Tibial nerve (tissue), 4 donors: Measurements from ENCODE around the gene ITPKC. TPM values are rescaled to one million over a fixed set of nuclear protein-coding genes. Genes with fewer than 3 reads are reported as not detected.
"Not testable (repeated sequence)": the region's sequence is repeated elsewhere in the genome, so short reads cannot be mapped to it uniquely, and the experiment has no call there.

Source experiments
- DNase-seq, 2 donors: peaks; one replicate each; pipeline ENCODE4 v3.0.0-alpha.2; 2019; ENCODE audit warnings: low spot score in 2 of 2
- H3K27ac ChIP-seq, 4 donors: fragments of 200-600 bp; sonication (generic) in 3 of 4; one replicate each; pipeline ENCODE4 v1.5.1; 2017 to 2019; ENCODE audit warnings: mild to moderate bottlenecking in 1 of 4
- H3K27me3 ChIP-seq, 2 donors: fragments of 200-600 bp; sonication (generic) in 1 of 2; one replicate each; pipeline versions ENCODE4 v1.5.1 to v1.6.0; 2017 to 2019
- H3K36me3 ChIP-seq, 3 donors: fragments of 200-600 bp; sonication (generic); one replicate each; pipeline ENCODE4 v1.5.1; 2018 to 2019
- H3K4me1 ChIP-seq, 4 donors: fragments of 200-600 bp; sonication (generic) in 3 of 4; one replicate each; pipeline ENCODE4 v1.5.1; 2017 to 2019
- H3K4me3 ChIP-seq, 4 donors: fragments of 200-600 bp; sonication (generic) in 3 of 4; one replicate each; pipeline ENCODE4 v1.5.1; 2017 to 2019; ENCODE audit warnings: mild to moderate bottlenecking in 1 of 4, moderate library complexity in 1 of 4
- H3K9me3 ChIP-seq, 4 donors: fragments of 200-600 bp; sonication (generic) in 3 of 4; one replicate each; pipeline ENCODE4 v1.5.1; 2017 to 2019
- EP300 ChIP-seq, 2 donors: sonication (generic); formaldehyde crosslinking; IDR thresholded peaks; one replicate each; pipeline ENCODE4 v1.6.1; 2017; ENCODE audit warnings: antibody characterized with exemption in 2 of 2, mild to moderate bottlenecking in 1 of 2
- POLR2A ChIP-seq, 2 donors: fragments of 450-650 bp; IDR thresholded peaks; one replicate each; pipeline ENCODE4 v1.6.1; 2017; ENCODE audit warnings: antibody characterized with exemption in 2 of 2, mild to moderate bottlenecking in 2 of 2, moderate library complexity in 2 of 2
- whole genome bisulfite sequencing, 2 donors: methylation state at CpG; one replicate each; pipeline ENCODE4 v1.1.5; 2018; 5-methylcytosine and 5-hydroxymethylcytosine counted together
- total RNA-seq, 4 donors: library from RNA; depleted of rRNA; stranded (reverse); fragments of >200 nt; gene quantifications; one replicate each; pipeline ENCODE4 v1.1.0, GENCODE V29; 2016
- TF ChIP-seq, protein P1 (sequence below), 5 experiments: fragments of 200-600 bp in 3 of 5; fragments of 450-650 bp in 2 of 5; sonication (generic) in 3 of 5; IDR thresholded peaks; one replicate each; pipeline ENCODE4 v1.5.1; 2016 to 2019; ENCODE audit warnings: antibody characterized with exemption in 5 of 5, mild to moderate bottlenecking in 3 of 5, moderate library complexity in 2 of 5

ITPKC gene
- total RNA-seq, 4 donors from 2014 or later, result 72.0 to 114 (median 90.9) TPM

DNA sequence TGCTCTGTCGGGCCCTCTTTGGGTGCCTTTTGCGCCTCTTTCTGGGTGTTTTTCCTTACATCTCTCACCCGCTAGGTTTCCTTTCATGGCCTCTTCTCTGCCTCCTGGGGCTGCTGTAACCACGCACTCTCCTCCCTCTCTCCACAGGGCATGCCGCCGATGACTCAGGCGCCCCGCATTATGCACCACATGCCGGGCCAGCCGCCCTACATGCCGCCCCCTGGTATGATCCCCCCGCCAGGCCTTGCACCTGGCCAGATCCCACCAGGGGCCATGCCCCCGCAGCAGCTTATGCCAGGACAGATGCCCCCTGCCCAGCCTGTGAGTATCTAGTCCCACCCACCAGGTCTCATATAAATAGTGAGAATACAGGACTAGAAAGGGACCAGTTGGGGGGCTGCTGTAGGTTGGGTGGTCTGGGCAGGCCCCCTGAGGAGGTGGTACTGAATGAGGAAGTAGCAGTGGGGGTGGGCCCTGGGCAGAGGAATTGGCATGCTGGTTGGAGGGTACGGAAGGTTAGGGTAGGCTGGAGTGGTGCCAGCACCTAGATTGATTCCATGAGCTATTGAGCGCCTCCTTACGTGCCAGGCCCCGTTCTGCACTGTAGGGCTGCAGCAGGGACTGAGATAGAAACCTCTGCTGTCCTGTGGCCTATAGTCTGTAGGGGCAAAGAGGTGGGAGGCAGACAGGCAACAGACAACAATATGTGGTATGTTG lies 46.0 kb downstream of the ITPKC start:
- no peaks in the 10 kb centered on the region for H3K9me3 ChIP-seq
- 88 to 91% methylated on average over 17 of the region's 17 CpGs for WGBS, 2 donors
- TF ChIP-seq, protein P1, sequence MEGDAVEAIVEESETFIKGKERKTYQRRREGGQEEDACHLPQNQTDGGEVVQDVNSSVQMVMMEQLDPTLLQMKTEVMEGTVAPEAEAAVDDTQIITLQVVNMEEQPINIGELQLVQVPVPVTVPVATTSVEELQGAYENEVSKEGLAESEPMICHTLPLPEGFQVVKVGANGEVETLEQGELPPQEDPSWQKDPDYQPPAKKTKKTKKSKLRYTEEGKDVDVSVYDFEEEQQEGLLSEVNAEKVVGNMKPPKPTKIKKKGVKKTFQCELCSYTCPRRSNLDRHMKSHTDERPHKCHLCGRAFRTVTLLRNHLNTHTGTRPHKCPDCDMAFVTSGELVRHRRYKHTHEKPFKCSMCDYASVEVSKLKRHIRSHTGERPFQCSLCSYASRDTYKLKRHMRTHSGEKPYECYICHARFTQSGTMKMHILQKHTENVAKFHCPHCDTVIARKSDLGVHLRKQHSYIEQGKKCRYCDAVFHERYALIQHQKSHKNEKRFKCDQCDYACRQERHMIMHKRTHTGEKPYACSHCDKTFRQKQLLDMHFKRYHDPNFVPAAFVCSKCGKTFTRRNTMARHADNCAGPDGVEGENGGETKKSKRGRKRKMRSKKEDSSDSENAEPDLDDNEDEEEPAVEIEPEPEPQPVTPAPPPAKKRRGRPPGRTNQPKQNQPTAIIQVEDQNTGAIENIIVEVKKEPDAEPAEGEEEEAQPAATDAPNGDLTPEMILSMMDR (IDR thresholded peaks at IDR 0.05), result no peak
- TF ChIP-seq POLR2A (IDR thresholded peaks at IDR 0.05) (no peak), EP300 (IDR thresholded peaks at IDR 0.05) (no peak)
- H3K4me1 ChIP-seq, result no peaks in the 10 kb centered on the region
- H3K4me3 ChIP-seq, result no peak overlapping the region
- no peaks in the 10 kb centered on the region for H3K27me3 ChIP-seq
- peaks cover 9 to 100% (median 73%) of the 10 kb centered on the region in 3 donors for H3K36me3 ChIP-seq
- no peak overlapping the region for H3K27ac ChIP-seq
- no peak for DNase-seq

- Histone ChIP-seq H3K4me1 (no peaks in the 10 kb centered on the region), H3K9me3 (no peaks in the 10 kb centered on the region), H3K4me3 (no peak overlapping the region), H3K27me3 (no peaks in the 10 kb centered on the region), H3K27ac (no peak overlapping the region), H3K36me3 (peaks cover 9 to 99% (median 71%) of the 10 kb centered on the region in 3 donors)
- WGBS, 2 donors, result 88 to 92% methylated on average over 7 of the region's 7 CpGs
- TF ChIP-seq, protein P1 (IDR thresholded peaks at IDR 0.05), result no peak
- TF ChIP-seq POLR2A (IDR thresholded peaks at IDR 0.05) (no peak), EP300 (IDR thresholded peaks at IDR 0.05) (no peak)
- no peak for DNase-seq
Observed at GRCh38 chr19:40763526-40763925, 46.6 kb downstream of the ITPKC start.

GRCh38 chr19:40763963-40764362 lies 47.1 kb downstream of the ITPKC start:
- TF ChIP-seq, protein P1 (IDR thresholded peaks at IDR 0.05), result no peak
- TF ChIP-seq EP300 (IDR thresholded peaks at IDR 0.05) (no peak), POLR2A (IDR thresholded peaks at IDR 0.05) (no peak)
- H3K36me3 ChIP-seq, result peaks cover 9 to 99% (median 70%) of the 10 kb centered on the region in 3 donors
- no peaks in the 10 kb centered on the region for H3K9me3 ChIP-seq
- no peak overlapping the region for H3K4me3 ChIP-seq
- WGBS, 2 donors, result 78 to 81% methylated on average over 10 of the region's 10 CpGs
- no peak overlapping the region for H3K27ac ChIP-seq
- no peak for DNase-seq
- no peaks in the 10 kb centered on the region for H3K4me1 ChIP-seq
- H3K27me3 ChIP-seq, result no peaks in the 10 kb centered on the region

- not testable (repeated sequence) for DNase-seq, H3K9me3 ChIP-seq, H3K4me3 ChIP-seq, H3K4me1 ChIP-seq, H3K27ac ChIP-seq, H3K27me3 ChIP-seq
- peaks cover 9 to 99% (median 46%) of the 10 kb centered on the region in 3 donors for H3K36me3 ChIP-seq
- 96 to 97% methylated on average over 13 of the region's 13 CpGs for WGBS, 2 donors
Observed at GRCh38 chr19:40766385-40766784, 49.5 kb downstream of the ITPKC start.

GRCh38 chr19:40768869-40769268 lies 52.0 kb downstream of the ITPKC start:
- TF ChIP-seq POLR2A (IDR thresholded peaks at IDR 0.05) (no peak), EP300 (IDR thresholded peaks at IDR 0.05) (no peak)
- TF ChIP-seq, protein P1 (IDR thresholded peaks at IDR 0.05), result no peak
- Histone ChIP-seq H3K4me1 (no peaks in the 10 kb centered on the region), H3K27ac (no peak overlapping the region), H3K27me3 (no peaks in the 10 kb centered on the region), H3K4me3 (no peak overlapping the region), H3K9me3 (no peaks in the 10 kb centered on the region), H3K36me3 (peaks cover 0 to 78% (median 21%) of the 10 kb centered on the region in 3 donors)
- 45 to 74% methylated on average over 5 of the region's 5 CpGs for WGBS, 2 donors
- DNase-seq, result no peak

DNA sequence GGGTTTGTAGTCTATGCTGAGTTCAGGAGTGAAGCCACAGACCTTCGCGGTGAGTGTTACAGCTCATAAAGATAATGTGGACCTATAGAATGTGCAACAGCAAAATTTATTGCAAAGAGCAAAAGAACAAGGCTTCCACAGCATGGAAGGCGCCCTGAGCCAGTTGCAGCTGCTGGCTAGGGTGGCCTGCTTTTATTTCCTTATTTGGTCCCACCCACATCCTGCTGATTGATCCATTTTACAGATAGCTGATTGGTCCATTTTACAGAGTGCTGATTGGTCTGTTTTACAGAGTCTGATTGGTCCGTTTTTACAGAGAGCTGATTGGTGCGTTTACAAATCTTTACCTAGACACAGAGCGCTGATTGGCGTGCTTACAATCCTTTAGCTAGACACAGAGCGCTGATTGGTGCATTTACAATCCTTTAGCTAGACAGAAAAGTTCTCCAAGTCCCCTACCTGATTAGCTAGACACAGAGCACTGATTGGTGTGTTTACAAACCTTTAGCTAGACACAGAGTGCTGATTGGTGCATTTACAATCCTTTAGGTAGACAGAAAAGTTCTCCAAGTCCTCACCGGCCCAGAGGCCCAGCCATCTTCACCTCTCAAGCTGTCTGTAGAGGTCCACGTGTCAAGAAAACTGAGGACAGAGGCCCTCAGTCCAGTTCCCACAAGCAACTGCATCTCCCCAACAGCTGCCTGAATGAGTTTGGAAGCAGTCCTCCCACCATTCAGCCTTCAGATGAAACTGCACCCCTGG lies 54.4 kb downstream of the ITPKC start:
- DNase-seq, H3K27me3 ChIP-seq, H3K4me1 ChIP-seq, H3K9me3 ChIP-seq, H3K4me3 ChIP-seq, H3K27ac ChIP-seq: not testable (repeated sequence)
- WGBS, 2 donors, result 92 to 94% methylated on average over 10 of the region's 10 CpGs
- H3K36me3 ChIP-seq, result peaks cover 0 to 54% (median 3%) of the 10 kb centered on the region in 3 donors
